Left kidney (tissue), 2 donors: ENCODE results near the gene SULF2. TPM values are rescaled to one million over a fixed set of nuclear protein-coding genes. Genes with fewer than 3 reads are reported as not detected.

Experiments used
- DNase-seq: peaks from one replicate; pipeline ENCODE4 v3.0.0-alpha.2; 2013
- polyA plus RNA-seq: library from polyadenylated mRNA; unstranded; fragments of 120-200 nt; gene quantifications from one replicate; pipeline ENCODE4 v1.2.1, GENCODE V29; 2013; ENCODE audit not compliant: insufficient read length

Gene SULF2
- polyA plus RNA-seq, 1 donor, result 71.7 TPM

GRCh38 chr20:47653869-47654268 lies 131.4 kb downstream of the SULF2 start:
- DNase-seq, result no peak

DNA sequence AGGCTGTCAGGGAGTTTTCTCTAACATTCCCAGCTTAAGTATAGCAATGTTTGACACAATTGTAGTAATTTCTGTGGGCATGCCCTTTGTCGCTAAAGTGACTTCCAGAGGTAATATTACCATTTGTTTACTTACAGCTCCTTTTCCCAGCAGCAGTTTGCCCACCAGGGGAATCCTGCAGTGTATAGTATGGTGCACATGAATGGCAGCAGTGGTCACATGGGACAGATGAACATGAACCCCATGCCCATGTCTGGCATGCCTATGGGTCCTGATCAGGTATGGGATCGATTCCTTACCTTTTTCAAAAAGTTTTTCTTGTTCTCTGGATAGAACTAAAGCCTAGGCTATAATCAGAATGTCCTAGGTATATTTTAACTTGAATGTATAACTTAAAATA lies 132.5 kb downstream of the SULF2 start:
- DNase-seq, result no peak

- DNase-seq, result no peak
Measured at GRCh38 chr20:47652301-47652700, 133.0 kb downstream of the SULF2 start.

- no peak for DNase-seq
Measured at GRCh38 chr20:47648943-47649342, 136.3 kb downstream of the SULF2 start.

DNA sequence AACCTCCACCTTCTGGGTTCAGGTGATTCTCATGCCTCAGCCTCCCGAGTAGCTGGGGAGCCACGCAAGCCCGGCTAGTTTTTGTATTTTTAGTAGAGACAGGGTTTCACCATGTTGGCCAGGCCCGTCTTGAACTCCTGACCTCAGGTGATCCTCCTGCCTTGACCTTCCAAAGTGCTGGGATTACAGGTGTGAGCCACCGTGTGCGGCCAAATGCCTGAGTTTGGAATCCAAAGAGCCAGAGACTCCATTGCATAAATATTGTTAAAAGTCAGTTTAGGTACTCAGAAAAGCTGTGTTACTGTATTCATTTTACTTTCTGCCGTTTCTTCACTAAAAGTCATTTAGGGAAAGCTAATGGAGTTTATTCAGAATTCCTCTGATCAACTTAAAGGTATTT lies 137.3 kb downstream of the SULF2 start:
- DNase-seq, result no peak

GRCh38 chr20:47645632-47646031 lies 139.6 kb downstream of the SULF2 start:
- no peak for DNase-seq

- no peak for DNase-seq
Measured at GRCh38 chr20:47642624-47643023, 142.7 kb downstream of the SULF2 start.

GRCh38 chr20:47642118-47642517 lies 143.2 kb downstream of the SULF2 start:
- no peak for DNase-seq

GRCh38 chr20:47638851-47639250 lies 146.4 kb downstream of the SULF2 start:
- no peak for DNase-seq

GRCh38 chr20:47635256-47635655 lies 150.0 kb downstream of the SULF2 start:
- DNase-seq, result no peak

- DNase-seq, result no peak
Measured at GRCh38 chr20:47631078-47631477, 154.2 kb downstream of the SULF2 start.

- no peak for DNase-seq
Measured at GRCh38 chr20:47629907-47630306, 155.4 kb downstream of the SULF2 start.

DNA sequence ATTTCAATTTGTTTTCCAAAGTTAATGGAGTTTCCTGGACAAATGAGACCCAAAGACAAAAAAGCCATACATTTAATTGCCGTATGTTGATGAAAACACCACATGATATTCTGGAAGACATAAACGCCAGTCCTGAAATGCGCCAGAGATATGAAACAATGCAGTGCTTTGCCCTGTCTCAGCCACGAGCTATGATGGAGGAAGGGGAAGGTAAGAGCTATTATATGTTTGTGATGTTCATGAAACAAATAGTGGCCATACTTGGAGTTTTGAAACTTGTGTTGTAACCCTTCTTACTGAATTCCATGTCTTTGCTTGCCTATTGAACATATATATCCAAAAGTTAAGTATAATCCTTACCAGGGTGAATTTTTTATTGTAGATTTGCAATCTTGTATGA lies 157.7 kb downstream of the SULF2 start:
- no peak for DNase-seq

GRCh38 chr20:47623206-47623605 lies 162.1 kb downstream of the SULF2 start:
- DNase-seq, result no peak

DNA sequence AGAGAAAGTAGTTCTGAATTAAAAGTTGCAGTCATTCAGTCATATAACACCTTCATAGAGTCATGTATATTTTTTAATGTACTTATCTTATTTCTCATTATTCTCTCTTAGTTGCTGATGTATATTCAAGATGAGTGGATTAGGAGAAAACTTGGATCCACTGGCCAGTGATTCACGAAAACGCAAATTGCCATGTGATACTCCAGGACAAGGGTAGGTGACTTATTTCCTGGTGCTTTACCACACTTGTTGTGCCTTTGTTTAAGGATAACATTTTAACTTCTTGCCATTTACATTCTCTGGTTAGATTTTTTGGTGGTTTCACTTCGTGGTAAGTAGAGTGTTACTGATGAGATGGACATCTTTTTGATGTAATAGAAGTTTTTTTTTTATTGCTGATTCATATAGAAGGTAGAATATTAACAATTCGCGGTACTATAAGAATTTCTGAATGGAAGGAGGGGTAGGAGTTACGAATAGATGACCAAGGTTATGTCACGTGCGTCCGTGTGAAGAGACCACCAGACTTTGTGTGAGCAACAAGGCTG lies 163.1 kb downstream of the SULF2 start:
- no peak for DNase-seq

DNA sequence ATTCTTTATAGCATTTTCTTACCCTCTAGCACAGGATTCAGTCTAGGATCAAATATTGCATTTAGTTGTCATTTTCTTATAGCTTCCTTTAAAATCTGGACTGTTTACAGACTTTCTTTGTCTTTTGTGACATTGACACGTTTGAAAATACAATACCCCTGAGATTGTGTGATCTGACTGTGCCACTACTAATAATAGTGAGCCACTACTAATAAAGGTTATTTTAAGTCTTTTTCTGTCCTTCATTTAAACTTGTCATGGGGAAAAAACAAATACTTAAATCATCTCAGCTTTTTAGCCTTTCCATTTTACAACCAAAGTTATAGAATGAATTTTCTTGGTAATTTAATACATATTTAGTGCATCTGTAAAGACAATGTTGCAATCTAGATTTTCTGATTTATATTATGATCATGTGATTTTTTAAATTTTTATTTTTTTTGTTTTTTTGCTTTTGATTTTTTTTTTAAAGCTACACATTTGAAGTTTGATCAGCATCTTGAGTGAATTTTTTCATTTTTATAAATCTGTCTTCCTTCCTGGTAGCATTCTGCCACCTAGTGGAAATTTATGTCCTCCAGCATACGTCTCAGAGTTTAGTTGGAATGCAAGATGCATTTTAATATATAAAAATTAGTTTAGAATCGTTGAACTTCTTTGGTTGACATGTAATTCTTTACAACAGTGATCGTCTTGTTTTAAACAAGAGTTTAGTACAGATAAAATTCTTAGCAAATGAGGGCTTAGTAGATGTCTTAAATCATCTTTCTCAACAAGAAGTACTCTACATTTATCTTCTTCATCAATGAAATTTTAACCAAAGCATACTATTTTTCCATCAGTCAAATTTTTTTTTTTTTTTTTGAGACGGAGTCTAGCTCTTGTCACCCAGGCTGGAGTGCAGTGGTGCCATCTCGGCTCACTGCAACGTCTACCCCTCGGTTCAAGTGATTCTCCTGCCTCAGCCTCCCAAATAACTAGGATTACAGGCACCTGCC lies 164.2 kb downstream of the SULF2 start:
- DNase-seq, result peak; percentile 48

DNA sequence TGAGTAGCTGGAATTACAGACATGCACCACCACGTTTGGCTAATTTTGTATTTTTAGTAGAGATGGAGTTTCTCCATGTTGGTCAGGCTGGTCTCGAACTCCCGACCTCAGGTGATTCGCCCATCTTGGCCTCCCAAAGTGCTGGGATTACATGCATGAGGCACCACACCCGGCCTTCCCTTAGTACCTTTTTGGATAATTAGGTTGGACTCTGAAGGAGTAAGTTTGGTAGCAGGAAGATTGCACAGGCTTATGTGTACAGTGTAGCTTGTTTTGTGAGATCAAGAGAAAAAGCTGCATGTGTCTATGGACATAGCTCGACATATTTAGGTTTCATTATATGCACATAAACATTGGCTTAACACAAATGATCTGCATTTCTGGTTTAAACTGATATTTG lies 166.8 kb downstream of the SULF2 start:
- no peak for DNase-seq

- DNase-seq, result no peak
Measured at GRCh38 chr20:47614703-47615309, 170.5 kb downstream of the SULF2 start.

DNA sequence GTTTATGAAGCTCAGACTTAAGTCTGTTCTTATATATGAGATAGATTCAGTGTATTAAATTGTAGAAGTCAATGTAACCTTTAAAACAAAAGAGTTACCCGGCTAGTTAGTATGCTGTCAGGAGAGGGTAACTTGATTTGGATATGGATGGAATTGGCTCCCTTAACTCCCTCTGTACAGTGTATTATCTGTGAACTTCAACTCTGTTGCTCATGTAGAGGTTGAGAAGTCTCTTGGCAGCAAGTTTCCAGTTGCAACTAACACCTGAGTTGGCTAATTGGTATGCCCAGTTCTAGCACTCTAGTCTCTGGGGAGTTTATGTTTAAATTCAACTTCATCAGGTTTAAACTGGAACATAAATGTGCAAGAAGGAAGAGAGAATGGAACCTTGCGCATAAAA lies 172.6 kb downstream of the SULF2 start:
- no peak for DNase-seq

DNA sequence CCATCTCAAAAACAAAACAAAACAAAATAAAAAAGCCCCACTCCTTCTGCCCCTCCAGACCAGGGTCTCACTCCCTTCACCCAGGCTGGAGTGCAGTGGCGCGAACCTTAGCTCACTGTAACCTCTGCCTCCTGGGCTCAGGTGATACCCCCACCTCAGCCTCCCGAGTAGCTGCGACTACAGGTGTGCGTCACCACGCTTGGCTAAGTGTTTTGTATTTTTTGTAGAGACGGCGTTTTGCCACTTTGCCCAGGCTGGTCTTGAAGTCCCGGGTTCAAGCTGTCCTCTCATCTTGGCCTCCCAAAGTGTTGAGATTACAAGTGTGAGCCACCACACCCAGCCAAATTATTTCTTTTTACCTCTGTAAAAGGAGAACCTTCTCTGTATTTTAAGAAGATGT lies 173.5 kb downstream of the SULF2 start:
- DNase-seq, result no peak

DNA sequence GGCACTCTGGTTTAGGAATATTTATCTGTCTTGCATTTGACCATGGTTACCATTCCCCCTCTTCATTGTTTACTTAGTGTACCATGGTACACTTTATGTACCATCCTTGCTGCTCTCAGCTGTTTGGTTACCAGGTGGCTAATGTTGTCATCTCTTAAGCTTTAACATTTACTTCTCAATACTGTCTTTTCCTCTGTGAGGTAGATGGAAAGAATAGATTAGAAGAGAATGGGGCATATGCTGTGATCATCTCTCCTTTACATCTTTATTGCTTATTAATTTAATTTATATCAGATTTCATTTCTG lies 174.4 kb downstream of the SULF2 start:
- no peak for DNase-seq

DNA sequence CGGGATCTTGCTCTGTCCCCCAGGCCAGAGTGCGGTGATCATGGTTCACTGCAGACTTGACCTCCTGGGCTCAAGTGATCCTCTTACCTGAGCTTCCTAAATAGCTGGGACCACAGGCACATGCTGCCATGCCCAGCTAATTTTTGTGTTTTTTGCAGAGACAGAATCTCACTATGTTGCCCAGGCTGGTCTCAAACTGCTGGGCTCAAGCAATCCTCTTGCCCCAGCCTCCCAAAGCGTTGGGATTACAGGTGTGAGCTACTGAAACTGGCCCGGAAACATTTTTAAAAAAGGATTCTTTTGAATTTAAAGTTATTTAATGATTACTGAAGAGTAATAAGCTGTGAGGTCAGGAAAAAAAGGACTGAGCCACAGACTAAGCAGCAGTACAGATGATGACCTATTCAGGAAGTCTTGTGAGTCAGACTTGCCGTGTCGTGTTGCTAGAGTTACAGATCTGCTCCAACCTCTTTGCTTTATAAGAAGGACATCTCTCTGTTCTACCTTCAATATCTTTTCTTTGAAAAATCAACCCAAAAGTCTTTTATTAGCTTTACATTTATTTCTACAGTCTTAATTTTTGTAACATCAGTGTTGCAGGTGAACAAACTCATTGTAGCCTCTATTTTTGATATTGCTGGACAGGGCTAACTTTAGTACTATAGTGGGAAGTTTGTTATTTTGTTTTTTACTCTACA lies 174.9 kb downstream of the SULF2 start:
- DNase-seq, result no peak

DNA sequence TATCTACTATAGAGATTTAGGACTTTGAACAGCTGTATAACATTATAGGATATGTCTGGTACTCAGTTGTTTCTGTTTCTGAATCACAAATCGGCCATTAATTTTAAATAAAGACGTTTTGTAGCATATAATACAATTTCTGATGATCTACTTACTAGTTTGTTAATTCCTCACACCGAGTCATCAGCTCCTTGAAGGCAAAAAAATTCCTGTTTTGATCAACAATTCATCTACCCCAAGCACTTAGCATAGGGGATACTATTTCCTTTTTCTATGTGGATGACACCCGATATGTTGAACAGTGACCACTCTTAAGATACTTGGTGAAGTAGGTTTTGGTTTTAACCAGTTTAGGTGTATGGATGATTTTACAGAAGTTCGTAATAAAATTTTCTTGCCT lies 176.3 kb downstream of the SULF2 start:
- no peak for DNase-seq
